HepG2 (cell line): ENCODE results near the gene FOXR1. TPM values are rescaled to one million over a fixed set of nuclear protein-coding genes. Genes with fewer than 3 reads are reported as not detected.
A peak's percentile ranks its signal among the peaks of the same experiment; 100 is the strongest.

Experiments
- AHDC1 ChIP-seq: sonication (generic); formaldehyde crosslinking; IDR thresholded peaks from 2 replicates; pipeline ENCODE4 v1.5.1; 2020; ENCODE audit warnings: mild to moderate bottlenecking, missing genetic modification reagents, borderline replicate concordance
- ATRX ChIP-seq: sonication (generic); formaldehyde crosslinking; IDR thresholded peaks from 2 replicates; pipeline ENCODE4 v1.4.0; 2020; ENCODE audit warnings: missing genetic modification reagents, borderline replicate concordance
- DBP ChIP-seq: sonication (generic); formaldehyde crosslinking; IDR thresholded peaks from 2 replicates; pipeline ENCODE4 v1.4.0; 2020; ENCODE audit warnings: missing genetic modification reagents; ENCODE audit errors: not compliant biosample characterization
- EP300 ChIP-seq, 3 experiments: sonication (generic) in 1 of 3; formaldehyde crosslinking in 1 of 3; IDR thresholded peaks; 2 replicates each; pipeline versions ENCODE4 v1.5.1 to v1.6.1; 2011 to 2020; ENCODE audit warnings: low read depth in 2 of 3, low read length in 2 of 3, borderline replicate concordance in 1 of 3, improper control_type of control experiment in 1 of 3, mild to moderate bottlenecking in 1 of 3, missing genetic modification reagents in 1 of 3, moderate library complexity in 1 of 3
- FOXK2 ChIP-seq: fragments of 450-650 bp; IDR thresholded peaks from 2 replicates; pipeline ENCODE4 v1.6.1; 2016
- HMG20A ChIP-seq: IDR thresholded peaks from 2 replicates; pipeline ENCODE4 v1.6.1; 2016; ENCODE audit warnings: borderline replicate concordance
- IKZF4 ChIP-seq: sonication (generic); formaldehyde crosslinking; IDR thresholded peaks from 2 replicates; pipeline ENCODE4 v1.5.1; 2020; ENCODE audit warnings: borderline replicate concordance, mild to moderate bottlenecking, low read depth, missing genetic modification reagents; ENCODE audit errors: not compliant biosample characterization
- KMT2B ChIP-seq: IDR thresholded peaks from 2 replicates; pipeline ENCODE4 v1.6.1; 2016; ENCODE audit warnings: missing genetic modification reagents, missing compliant biosample characterization
- NCOA1 ChIP-seq: sonication (generic); formaldehyde crosslinking; IDR thresholded peaks from 2 replicates; pipeline ENCODE4 v1.9.0; 2021; ENCODE audit warnings: missing genetic modification reagents
- PLSCR1 ChIP-seq: sonication (generic); formaldehyde crosslinking; IDR thresholded peaks from 2 replicates; pipeline ENCODE4 v1.5.0; 2020; ENCODE audit warnings: missing genetic modification reagents, mild to moderate bottlenecking, borderline replicate concordance
- RXRA ChIP-seq: sonication (generic); formaldehyde crosslinking; IDR thresholded peaks from 2 replicates; pipeline ENCODE4 v1.5.1; 2020; ENCODE audit warnings: missing genetic modification reagents
- ZBTB4 ChIP-seq: sonication (generic); formaldehyde crosslinking; IDR thresholded peaks from 2 replicates; pipeline ENCODE4 v1.4.0; 2020; ENCODE audit warnings: missing genetic modification reagents, mild to moderate bottlenecking, borderline replicate concordance
- ZNF280B ChIP-seq: sonication (generic); formaldehyde crosslinking; IDR thresholded peaks from 2 replicates; pipeline ENCODE4 v1.5.0; 2020; ENCODE audit warnings: missing genetic modification reagents, mild to moderate bottlenecking, borderline replicate concordance
- ZNF781 ChIP-seq: sonication (generic); formaldehyde crosslinking; IDR thresholded peaks from 2 replicates; pipeline ENCODE4 v1.5.1; 2020; ENCODE audit warnings: borderline replicate concordance, mild to moderate bottlenecking, missing genetic modification reagents; ENCODE audit errors: not compliant biosample characterization
- polyA plus RNA-seq, 8 experiments: library from polyadenylated mRNA; depleted of rRNA in 3 of 8; stranded (reverse) in 7 of 8; unstranded in 1 of 8; fragments of >200 nt; fragmentation: Illumina TruSeq in 4 of 8; extraction: Trizol in 4 of 8; gene quantifications; 2 replicates each; pipeline versions ENCODE4 v1.2.1 to v1.2.3, GENCODE V29; 2011 to 2016; ENCODE audit warnings: low read depth in 4 of 8, missing spikeins in 1 of 8, mixed read lengths in 1 of 8; ENCODE audit not compliant: insufficient read depth in 1 of 8
- total RNA-seq, 5 experiments: library from RNA; depleted of rRNA; stranded (reverse); fragments of >200 nt; fragmentation: Illumina TruSeq; extraction: Trizol; gene quantifications; 2 replicates each; pipeline ENCODE4 v1.2.3, GENCODE V29; 2016; ENCODE audit warnings: low read depth in 1 of 5

FOXR1 gene
- total and polyA plus RNA-seq, 2 of the 13 experiments (the other 11 are each of a cell fraction or from before 2014, with no cell fraction given): not detected

- no peak for TF ChIP-seq AHDC1 (CRISPR knock-in tag)
- TF ChIP-seq PLSCR1 (CRISPR knock-in tag): no peak
- TF ChIP-seq ZNF280B: no peak
- no peak for TF ChIP-seq FOXK2
- TF ChIP-seq HMG20A (CRISPR knock-in tag): no peak
- TF ChIP-seq NCOA1: no peak
- no peak for TF ChIP-seq ATRX (CRISPR knock-in tag)
- TF ChIP-seq ZBTB4: no peak
- no peak for TF ChIP-seq DBP (CRISPR knock-in tag)
- TF ChIP-seq KMT2B: no peak
- TF ChIP-seq ZNF781 (CRISPR knock-in tag): no peak
- peak in 1 of 2 experiments; percentile 13; a peak in 1 of 4 replicates for TF ChIP-seq EP300 (IDR thresholded peaks at IDR 0.05; ENCODE audit: low read depth in 2 of 2, low read length in 2 of 2)
- no peak for TF ChIP-seq EP300 (CRISPR knock-in tag; IDR thresholded peaks at IDR 0.05; ENCODE audit: borderline replicate concordance)
- TF ChIP-seq IKZF4 (CRISPR knock-in tag): no peak
- TF ChIP-seq RXRA (CRISPR knock-in tag): no peak
These were observed 54.6 kb downstream of the FOXR1 start (continued) for GRCh38 chr11:119025978-119026766.
